GM12872 (cell line): ENCODE results near the gene CNTN3.

Source experiments
- TF ChIP-seq, protein P1 (sequence below): IDR thresholded peaks from 3 replicates; pipeline ENCODE4 v1.5.1; 2011; ENCODE audit warnings: low read depth, mild to moderate bottlenecking, low read length, moderate library complexity; ENCODE audit not compliant: insufficient read depth

CNTN3 gene

DNA sequence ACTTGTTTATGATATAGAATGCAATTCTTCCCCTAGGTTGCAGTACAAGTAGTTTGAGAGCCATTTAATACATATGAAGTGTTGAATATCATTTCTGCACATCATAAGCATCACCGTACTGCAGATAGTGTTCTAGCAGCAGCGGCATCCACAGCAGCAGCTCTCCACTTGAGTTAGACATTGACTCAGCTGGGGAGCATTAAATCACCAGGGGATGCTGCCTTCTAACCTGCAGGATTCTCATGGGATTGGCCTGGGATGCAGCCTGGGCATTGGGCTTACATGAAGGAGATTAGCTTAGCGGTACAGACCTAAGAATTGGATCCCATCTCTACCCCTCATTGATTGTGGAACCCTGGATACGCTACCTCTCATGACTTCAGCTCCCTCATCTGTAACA is 43.3 kb downstream of the CNTN3 start:
- TF ChIP-seq, protein P1, sequence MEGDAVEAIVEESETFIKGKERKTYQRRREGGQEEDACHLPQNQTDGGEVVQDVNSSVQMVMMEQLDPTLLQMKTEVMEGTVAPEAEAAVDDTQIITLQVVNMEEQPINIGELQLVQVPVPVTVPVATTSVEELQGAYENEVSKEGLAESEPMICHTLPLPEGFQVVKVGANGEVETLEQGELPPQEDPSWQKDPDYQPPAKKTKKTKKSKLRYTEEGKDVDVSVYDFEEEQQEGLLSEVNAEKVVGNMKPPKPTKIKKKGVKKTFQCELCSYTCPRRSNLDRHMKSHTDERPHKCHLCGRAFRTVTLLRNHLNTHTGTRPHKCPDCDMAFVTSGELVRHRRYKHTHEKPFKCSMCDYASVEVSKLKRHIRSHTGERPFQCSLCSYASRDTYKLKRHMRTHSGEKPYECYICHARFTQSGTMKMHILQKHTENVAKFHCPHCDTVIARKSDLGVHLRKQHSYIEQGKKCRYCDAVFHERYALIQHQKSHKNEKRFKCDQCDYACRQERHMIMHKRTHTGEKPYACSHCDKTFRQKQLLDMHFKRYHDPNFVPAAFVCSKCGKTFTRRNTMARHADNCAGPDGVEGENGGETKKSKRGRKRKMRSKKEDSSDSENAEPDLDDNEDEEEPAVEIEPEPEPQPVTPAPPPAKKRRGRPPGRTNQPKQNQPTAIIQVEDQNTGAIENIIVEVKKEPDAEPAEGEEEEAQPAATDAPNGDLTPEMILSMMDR: no peak
